ENCODE data around the gene ACOXL. TPM values are rescaled to one million over a fixed set of nuclear protein-coding genes. Genes with fewer than 3 reads are reported as not detected.
A peak's percentile ranks its signal among the peaks of the same experiment; 100 is the strongest.

Gene ACOXL
- total RNA-seq, 4 donors from 2014 or later: 1.2 to 10.6 (median 2.1) TPM

- TF ChIP-seq, protein P1, sequence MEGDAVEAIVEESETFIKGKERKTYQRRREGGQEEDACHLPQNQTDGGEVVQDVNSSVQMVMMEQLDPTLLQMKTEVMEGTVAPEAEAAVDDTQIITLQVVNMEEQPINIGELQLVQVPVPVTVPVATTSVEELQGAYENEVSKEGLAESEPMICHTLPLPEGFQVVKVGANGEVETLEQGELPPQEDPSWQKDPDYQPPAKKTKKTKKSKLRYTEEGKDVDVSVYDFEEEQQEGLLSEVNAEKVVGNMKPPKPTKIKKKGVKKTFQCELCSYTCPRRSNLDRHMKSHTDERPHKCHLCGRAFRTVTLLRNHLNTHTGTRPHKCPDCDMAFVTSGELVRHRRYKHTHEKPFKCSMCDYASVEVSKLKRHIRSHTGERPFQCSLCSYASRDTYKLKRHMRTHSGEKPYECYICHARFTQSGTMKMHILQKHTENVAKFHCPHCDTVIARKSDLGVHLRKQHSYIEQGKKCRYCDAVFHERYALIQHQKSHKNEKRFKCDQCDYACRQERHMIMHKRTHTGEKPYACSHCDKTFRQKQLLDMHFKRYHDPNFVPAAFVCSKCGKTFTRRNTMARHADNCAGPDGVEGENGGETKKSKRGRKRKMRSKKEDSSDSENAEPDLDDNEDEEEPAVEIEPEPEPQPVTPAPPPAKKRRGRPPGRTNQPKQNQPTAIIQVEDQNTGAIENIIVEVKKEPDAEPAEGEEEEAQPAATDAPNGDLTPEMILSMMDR (IDR thresholded peaks at IDR 0.05): no peak
- TF ChIP-seq POLR2A (IDR thresholded peaks at IDR 0.05): no peak
- 83 to 87% methylated on average over 4 of the region's 4 CpGs for WGBS, 2 donors
- H3K36me3 ChIP-seq: no peaks in the 10 kb centered on the region
- H3K27ac ChIP-seq: peak overlapping the region in 1 of 3 donors; percentile 0
- intact Hi-C loops (cut with DNase I): no loop called here
- H3K4me1 ChIP-seq: peaks cover 0 to 7% of the 10 kb centered on the region in 2 donors
- H3K27me3 ChIP-seq: no peaks in the 10 kb centered on the region
- H3K9me3 ChIP-seq: no peaks in the 10 kb centered on the region
- H3K4me3 ChIP-seq (replicated peaks in 1 of 3): no peak overlapping the region
- no peak for DNase-seq
Measured at GRCh38 chr2:110977403-110977802, 245.0 kb downstream of the ACOXL start.

DNA sequence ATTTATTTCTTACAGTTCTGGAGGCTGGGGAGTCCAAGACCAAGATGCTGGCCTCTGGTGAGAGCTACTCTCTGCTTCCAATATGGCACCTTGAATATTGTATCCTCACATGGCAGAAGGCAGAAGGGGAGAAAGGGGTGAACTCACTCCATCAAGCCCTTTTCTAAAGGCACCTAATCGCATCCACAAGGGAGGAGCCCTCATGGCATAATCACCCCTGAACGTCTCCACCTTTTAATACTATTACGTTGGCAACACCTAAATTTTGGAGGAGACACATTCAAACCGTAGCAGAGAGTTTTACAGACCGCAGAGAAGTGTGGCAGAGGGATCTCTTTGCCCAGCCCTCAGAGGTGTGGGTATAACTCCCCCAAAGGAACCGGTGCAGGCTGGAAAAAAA is 245.8 kb downstream of the ACOXL start:
- 96 to 97% methylated on average over 6 of the region's 6 CpGs for WGBS, 2 donors
- Histone ChIP-seq H3K4me3 (replicated peaks in 1 of 3) (no peak overlapping the region), H3K27ac (no peak overlapping the region), H3K4me1 (peaks cover 0 to 7% of the 10 kb centered on the region in 2 donors), H3K9me3 (no peaks in the 10 kb centered on the region), H3K36me3 (no peaks in the 10 kb centered on the region), H3K27me3 (no peaks in the 10 kb centered on the region)
- no peak for DNase-seq
- intact Hi-C loops (cut with DNase I): no loop called here
- no peak for TF ChIP-seq POLR2A (IDR thresholded peaks at IDR 0.05)
- TF ChIP-seq, protein P1 (IDR thresholded peaks at IDR 0.05): no peak

- no peaks in the 10 kb centered on the region for H3K9me3 ChIP-seq
- DNase-seq: no peak
- no peak overlapping the region for H3K27ac ChIP-seq
- H3K4me1 ChIP-seq: peaks cover 0 to 7% of the 10 kb centered on the region in 2 donors
- no peak overlapping the region for H3K4me3 ChIP-seq (replicated peaks in 1 of 3)
- 80 to 91% methylated on average over 11 to 12 of the region's 12 CpGs for WGBS, 2 donors
- intact Hi-C loops (cut with DNase I): no loop called here
- H3K36me3 ChIP-seq: no peaks in the 10 kb centered on the region
- TF ChIP-seq POLR2A (IDR thresholded peaks at IDR 0.05): no peak
- TF ChIP-seq, protein P1 (IDR thresholded peaks at IDR 0.05): no peak
- no peaks in the 10 kb centered on the region for H3K27me3 ChIP-seq
Measured at GRCh38 chr2:110978756-110979470, 246.5 kb downstream of the ACOXL start.

GRCh38 chr2:110979471-110980338 is 247.3 kb downstream of the ACOXL start:
- no peaks in the 10 kb centered on the region for H3K27me3 ChIP-seq
- no peaks in the 10 kb centered on the region for H3K9me3 ChIP-seq
- no peaks in the 10 kb centered on the region for H3K36me3 ChIP-seq
- H3K4me1 ChIP-seq: peaks cover 0 to 7% of the 10 kb centered on the region in 2 donors
- intact Hi-C loops (cut with DNase I): no loop called here
- WGBS, 2 donors: 93 to 97% methylated on average over 9 to 10 of the region's 10 CpGs
- DNase-seq: no peak
- TF ChIP-seq, protein P1 (IDR thresholded peaks at IDR 0.05): no peak
- H3K4me3 ChIP-seq (replicated peaks in 1 of 3): no peak overlapping the region
- H3K27ac ChIP-seq: no peak overlapping the region
